GM10248 (cell line): Measurements from ENCODE around the gene MRPL20.

Experiments
- CTCF ChIA-PET: fragments of 300-600 bp; sonication (Branson Sonifier 250); formaldehyde crosslinking; extraction: SDS; loops from one replicate; lab custom pipeline; 2021; ENCODE audit warnings: antibody characterized with exemption; lab: Yijun Ruan, JAX
- POLR2A ChIA-PET: fragments of 350-650 bp; sonication (Branson Sonifier 250); formaldehyde crosslinking; extraction: SDS; loops from one replicate; lab custom pipeline; 2020; ENCODE audit warnings: antibody characterized with exemption; lab: Yijun Ruan, JAX
- DNase-seq: peaks from one replicate; pipeline ENCODE4 v3.0.0; 2012; ENCODE audit errors: extremely low spot score
- TF ChIP-seq, protein P1 (sequence below): IDR thresholded peaks from 2 replicates; pipeline ENCODE4 v1.5.1; 2012; ENCODE audit warnings: mild to moderate bottlenecking, low read depth; ENCODE audit errors: extremely low read depth, missing control alignments, control extremely low read depth

MRPL20 gene

DNA sequence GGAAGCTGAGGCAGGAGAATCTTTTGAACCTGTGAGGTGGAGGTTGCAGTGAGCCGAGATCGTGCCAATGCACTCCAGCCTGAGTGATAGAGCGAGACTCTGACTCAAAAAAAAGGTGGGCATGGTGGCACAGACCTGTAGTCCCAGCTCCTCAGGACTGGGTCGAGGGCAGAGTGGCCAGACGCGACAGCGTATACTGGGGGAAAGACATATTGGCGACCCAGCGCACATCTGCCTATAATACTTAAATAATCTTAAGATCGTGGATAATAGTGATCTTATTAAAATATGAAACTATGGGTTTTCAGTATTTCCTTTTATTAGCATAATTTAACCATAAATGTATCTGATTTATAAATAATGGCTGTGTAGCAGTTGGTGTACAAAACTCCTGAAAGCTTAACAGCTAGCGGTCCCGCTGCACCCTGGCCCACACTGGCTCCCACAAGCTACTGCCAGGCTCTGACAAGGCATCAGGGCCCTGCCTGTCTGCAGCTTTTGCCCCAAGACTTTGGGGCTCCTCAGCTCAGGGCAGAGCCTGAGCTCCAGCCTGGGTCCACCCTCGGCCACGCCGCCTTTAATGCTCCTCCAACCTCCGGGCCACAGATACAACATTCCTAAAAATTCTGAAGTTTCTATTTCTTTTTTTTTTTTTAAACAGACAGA is 29.4 kb downstream of the MRPL20 start:
- ChIA-PET CTCF (interaction anchor here (1.1 to 1.7 kb wide), 4 partner anchors 10 to 127 kb away, joined by 4 to 7 read pairs (median 4); partner anchors contain the start of gene CCNL2), POLR2A (interaction anchor here (0.5 to 0.7 kb wide), 2 partner anchors 19 to 41 kb away, joined by 6 to 7 read pairs; no protein-coding TSS in a partner anchor)
- no peak for DNase-seq
- TF ChIP-seq, protein P1, sequence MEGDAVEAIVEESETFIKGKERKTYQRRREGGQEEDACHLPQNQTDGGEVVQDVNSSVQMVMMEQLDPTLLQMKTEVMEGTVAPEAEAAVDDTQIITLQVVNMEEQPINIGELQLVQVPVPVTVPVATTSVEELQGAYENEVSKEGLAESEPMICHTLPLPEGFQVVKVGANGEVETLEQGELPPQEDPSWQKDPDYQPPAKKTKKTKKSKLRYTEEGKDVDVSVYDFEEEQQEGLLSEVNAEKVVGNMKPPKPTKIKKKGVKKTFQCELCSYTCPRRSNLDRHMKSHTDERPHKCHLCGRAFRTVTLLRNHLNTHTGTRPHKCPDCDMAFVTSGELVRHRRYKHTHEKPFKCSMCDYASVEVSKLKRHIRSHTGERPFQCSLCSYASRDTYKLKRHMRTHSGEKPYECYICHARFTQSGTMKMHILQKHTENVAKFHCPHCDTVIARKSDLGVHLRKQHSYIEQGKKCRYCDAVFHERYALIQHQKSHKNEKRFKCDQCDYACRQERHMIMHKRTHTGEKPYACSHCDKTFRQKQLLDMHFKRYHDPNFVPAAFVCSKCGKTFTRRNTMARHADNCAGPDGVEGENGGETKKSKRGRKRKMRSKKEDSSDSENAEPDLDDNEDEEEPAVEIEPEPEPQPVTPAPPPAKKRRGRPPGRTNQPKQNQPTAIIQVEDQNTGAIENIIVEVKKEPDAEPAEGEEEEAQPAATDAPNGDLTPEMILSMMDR, result no peak

DNA sequence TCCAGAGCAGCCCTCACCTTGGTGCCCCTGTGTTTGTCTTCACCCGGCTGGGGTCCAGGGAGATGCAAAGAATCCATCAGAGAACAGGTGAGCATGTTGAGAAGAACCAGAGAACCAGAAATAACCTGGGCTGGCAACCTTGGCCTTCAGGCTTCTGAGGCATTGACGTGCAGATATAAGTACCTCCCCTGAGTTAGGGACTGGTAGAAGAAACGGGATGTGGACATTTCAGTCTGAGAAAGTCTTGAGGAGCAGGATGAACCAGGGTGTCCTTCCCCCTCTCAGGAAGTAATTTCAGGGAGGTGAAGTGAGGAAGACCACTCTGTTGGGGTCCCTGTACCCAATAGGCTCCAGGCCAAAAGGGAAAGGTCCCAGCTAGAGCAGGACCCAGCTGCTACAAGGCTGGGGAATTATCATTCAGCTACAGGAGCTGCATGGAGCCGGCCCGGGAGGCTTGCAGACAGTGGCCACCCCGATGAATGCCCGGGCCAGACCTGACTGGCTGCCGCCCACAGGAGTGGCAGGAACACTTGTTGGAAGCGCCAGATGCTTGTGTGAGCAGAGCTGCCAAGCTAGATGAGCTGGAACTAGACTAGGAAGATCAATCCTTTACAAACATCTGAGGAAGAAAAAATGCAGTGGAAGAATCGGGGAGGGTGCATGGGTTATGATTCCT is 30.4 kb downstream of the MRPL20 start:
- POLR2A ChIA-PET, result interaction anchor here (0.5 to 1.2 kb wide), 4 partner anchors 9 to 24 kb away, joined by 3 to 7 read pairs (median 6); no protein-coding TSS in a partner anchor

DNA sequence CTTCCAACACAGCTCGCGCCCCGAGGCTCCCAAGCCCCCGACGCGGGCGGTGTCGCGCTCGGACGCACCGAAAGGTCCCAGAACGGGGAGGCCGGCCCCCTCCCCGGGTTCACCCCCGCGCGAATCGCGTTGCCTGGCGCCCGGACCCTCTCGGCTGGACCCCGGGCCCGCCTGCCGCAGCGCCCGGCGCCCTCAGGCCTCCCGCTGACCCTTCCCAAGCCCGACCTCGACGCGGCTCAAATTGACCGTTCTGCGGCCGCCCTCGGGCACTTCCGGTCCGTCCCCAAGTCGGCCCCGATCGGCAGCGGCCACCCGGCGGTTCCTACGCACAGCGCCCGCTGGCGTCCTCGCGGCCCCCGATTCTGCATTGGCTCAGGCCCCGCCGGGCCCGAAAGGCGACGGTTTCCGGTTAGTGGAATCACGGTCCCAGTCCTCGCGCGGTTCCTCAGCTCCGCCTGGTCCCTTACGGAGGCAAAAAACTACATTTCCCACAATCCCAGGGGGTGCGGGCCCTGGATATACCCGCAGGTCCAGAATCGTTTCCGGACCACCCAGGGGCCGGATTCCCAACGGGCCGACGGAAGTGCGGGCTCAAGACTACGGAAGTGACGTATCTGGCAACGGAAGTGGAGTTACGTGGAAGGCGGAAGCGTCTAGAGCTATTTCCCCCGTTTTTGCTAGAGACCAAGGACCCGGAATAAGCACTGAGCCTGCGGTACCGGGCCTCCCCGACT is 32.0 kb downstream of the MRPL20 start, which contains the start of gene AURKAIP1:
Gene AURKAIP1 (minus strand): TSS at position 279 of the 734 bp plus-strand sequence. CDS start 451 bp downstream, outside the sequence.
- TF ChIP-seq, protein P1, result peak; percentile 41
- CTCF ChIA-PET, result interaction anchor here (0.8 to 3.7 kb wide), 5 partner anchors 11 to 65 kb away, joined by 3 to 20 read pairs (median 4); partner anchors contain the start of genes CCNL2 and MRPL20

More for the DNA sequence above, 30.4 kb downstream of the MRPL20 start:
- DNase-seq, result no peak
- CTCF ChIA-PET, result interaction anchor here (3.7 kb wide), 1 partner anchor 23 kb away, joined by 20 read pairs; the partner anchor contains the start of gene CCNL2
- TF ChIP-seq, protein P1, result no peak

DNA sequence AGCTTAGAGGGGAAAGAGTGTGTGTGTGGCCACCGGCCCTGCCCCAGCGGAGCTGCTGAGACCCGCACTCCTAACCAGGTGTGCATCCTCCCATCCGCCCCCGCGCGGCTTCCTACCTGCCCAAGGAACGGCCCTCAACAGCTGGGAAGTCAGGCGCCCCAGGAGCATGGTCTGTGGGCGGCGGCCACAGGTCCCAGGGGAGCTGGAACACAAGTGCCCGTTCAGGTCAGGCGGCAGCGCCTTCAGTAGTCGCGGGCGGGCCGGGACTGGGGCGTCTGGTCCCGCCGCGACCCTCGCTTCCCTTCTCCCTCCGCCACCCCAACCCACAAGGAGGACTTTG is 32.5 kb downstream of the MRPL20 start:
- ChIA-PET POLR2A (interaction anchor here (1.2 kb wide), 1 partner anchor 25 kb away, joined by 5 read pairs; the partner anchor contains the start of gene CCNL2), CTCF (interaction anchor here (1.0 to 3.7 kb wide), 3 partner anchors 17 to 65 kb away, joined by 3 to 20 read pairs (median 6); partner anchors contain the start of gene CCNL2)
- DNase-seq, result no peak
- TF ChIP-seq, protein P1, result no peak

More for the DNA sequence above, 32.0 kb downstream of the MRPL20 start, which contains the start of gene AURKAIP1:
- POLR2A ChIA-PET, result interaction anchor here (0.6 to 1.2 kb wide), 4 partner anchors 24 to 144 kb away, joined by 3 to 5 read pairs (median 4); partner anchors contain the start of genes CCNL2 and SDF4
- peak; percentile 99 for DNase-seq

DNA sequence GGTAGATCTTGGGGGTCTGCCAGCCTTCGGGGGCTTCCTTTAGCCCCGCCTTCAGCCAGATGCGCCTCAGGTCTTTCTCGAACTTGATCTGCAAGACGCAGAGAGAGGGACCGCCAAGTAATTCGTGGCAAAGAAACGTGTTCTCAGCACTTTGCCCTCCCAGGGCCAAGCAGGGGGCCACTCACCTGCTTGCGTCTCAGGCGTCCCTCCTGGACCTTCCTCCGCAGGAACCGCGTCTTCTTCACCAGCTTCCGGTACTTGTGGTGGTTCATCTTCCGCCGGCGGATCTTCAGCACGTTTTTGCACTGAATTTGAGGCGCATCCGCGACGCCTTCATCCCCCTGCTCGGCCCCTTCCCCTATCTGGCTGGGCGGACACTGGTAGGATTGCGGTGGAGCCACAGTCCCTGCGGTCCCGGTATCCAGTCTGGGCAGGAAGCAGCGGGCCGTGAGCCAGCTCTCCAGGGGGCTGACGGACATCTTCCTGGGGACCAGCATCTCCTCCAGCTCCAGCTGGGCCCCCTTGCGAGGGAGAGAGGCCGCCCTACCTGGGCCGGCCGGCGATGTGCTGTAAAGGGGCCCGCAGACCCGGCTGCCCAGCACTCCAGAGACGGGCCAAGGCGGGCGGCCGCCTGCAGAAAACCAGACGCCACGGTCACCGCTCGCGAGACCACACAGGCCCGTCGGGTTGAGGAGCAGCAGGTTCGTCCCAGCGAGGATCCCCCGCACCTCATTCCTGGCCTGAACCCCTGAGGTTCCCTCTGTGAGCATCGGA is 33.1 kb downstream of the MRPL20 start:
- no peak for DNase-seq
- ChIA-PET POLR2A (no interaction called here), CTCF (interaction anchor here (0.7 to 3.7 kb wide), 5 partner anchors 17 to 64 kb away, joined by 3 to 20 read pairs (median 4); partner anchors contain the start of gene CCNL2)
- TF ChIP-seq, protein P1, result no peak
